ENCODE data around the gene TBC1D22B.

- TF ChIP-seq CTCF (conservative IDR thresholded peaks at IDR 0.05; ENCODE audit: low read depth in 2 of 2) (no peak), EZH2 (IDR thresholded peaks at IDR 0.05; ENCODE audit: low read depth, unreplicated experiment) (no peak), POLR2AphosphoS5 (IDR thresholded peaks at IDR 0.05; ENCODE audit: low read depth) (no peak), REST (IDR thresholded peaks at IDR 0.05; ENCODE audit: unreplicated experiment) (no peak), STAT1 (IDR thresholded peaks at IDR 0.05; ENCODE audit: unreplicated experiment) (no peak), CREB1 (CRISPR knock-in tag; IDR thresholded peaks at IDR 0.05; ENCODE audit: low read depth) (no peak), ZNF331 (CRISPR knock-in tag; IDR thresholded peaks at IDR 0.05; ENCODE audit: low read depth) (no peak), ETS1 (IDR thresholded peaks at IDR 0.05) (no peak)
Observed at GRCh38 chr6:37376078-37376743, 118.6 kb downstream of the TBC1D22B start.
